GM23248 (cell line): ENCODE results near the gene FRRS1L. TPM values are rescaled to one million over a fixed set of nuclear protein-coding genes. Genes with fewer than 3 reads are reported as not detected.

ENCODE experiments used
- DNase-seq: peaks from one replicate; pipeline ENCODE4 v3.0.0-alpha.2; 2015
- H2AFZ ChIP-seq: fragments of 200-600 bp; sonication (generic); 2 replicates; pipeline ENCODE4 v1.6.1; 2016; ENCODE audit warnings: antibody characterized with exemption
- H3F3A ChIP-seq: fragments of 200-600 bp; sonication (generic); 2 replicates; pipeline ENCODE4 v1.6.1; 2016; ENCODE audit warnings: mild to moderate bottlenecking, antibody characterized with exemption, mixed run types; ENCODE audit not compliant: insufficient read depth
- H3K27ac ChIP-seq: fragments of 200-600 bp; sonication (generic); 2 replicates; pipeline ENCODE4 v1.5.1; 2016; ENCODE audit warnings: mild to moderate bottlenecking
- H3K27me3 ChIP-seq: fragments of 200-600 bp; sonication (generic); replicated peaks from 2 replicates; pipeline ENCODE4 v1.6.1; 2016; ENCODE audit warnings: mild to moderate bottlenecking; ENCODE audit not compliant: insufficient read depth
- H3K36me3 ChIP-seq: fragments of 200-600 bp; sonication (generic); 2 replicates; pipeline ENCODE4 v1.6.1; 2016; ENCODE audit warnings: low read depth, mild to moderate bottlenecking
- H3K4me1 ChIP-seq: fragments of 200-600 bp; sonication (generic); 2 replicates; pipeline ENCODE4 v1.6.1; 2016; ENCODE audit warnings: mild to moderate bottlenecking; ENCODE audit not compliant: insufficient read depth
- H3K4me2 ChIP-seq: fragments of 200-600 bp; sonication (generic); one replicate; pipeline ENCODE4 v1.6.1; 2016; ENCODE audit warnings: mild to moderate bottlenecking; ENCODE audit not compliant: unreplicated experiment
- H3K4me3 ChIP-seq: fragments of 200-600 bp; sonication (generic); 2 replicates; pipeline ENCODE4 v1.5.1; 2016; ENCODE audit warnings: mild to moderate bottlenecking
- H3K79me2 ChIP-seq: fragments of 200-600 bp; sonication (generic); 2 replicates; pipeline ENCODE4 v1.6.1; 2016; ENCODE audit warnings: mild to moderate bottlenecking; ENCODE audit not compliant: insufficient read depth
- H3K9ac ChIP-seq: fragments of 200-600 bp; sonication (generic); 2 replicates; pipeline ENCODE4 v1.6.1; 2016; ENCODE audit warnings: mild to moderate bottlenecking
- H3K9me2 ChIP-seq: fragments of 200-600 bp; sonication (generic); 2 replicates; pipeline ENCODE4 v1.6.1; 2016; ENCODE audit warnings: mixed run types, mild to moderate bottlenecking, moderate library complexity; ENCODE audit not compliant: insufficient read depth
- H3K9me3 ChIP-seq: fragments of 200-600 bp; sonication (generic); one replicate; pipeline ENCODE4 v1.6.1; 2017; ENCODE audit warnings: low read depth
- H4K20me1 ChIP-seq: fragments of 200-600 bp; sonication (generic); 2 replicates; pipeline ENCODE4 v1.6.0; 2016; ENCODE audit not compliant: insufficient read depth
- EZH2 ChIP-seq: fragments of 200-600 bp; sonication (generic); IDR thresholded peaks from 2 replicates; pipeline ENCODE4 v1.6.1; 2018; ENCODE audit warnings: antibody characterized with exemption, mild to moderate bottlenecking; ENCODE audit not compliant: insufficient read depth, poor library complexity, severe bottlenecking
- EZH2phosphoT487 ChIP-seq: fragments of 200-600 bp; sonication (generic); IDR thresholded peaks from 2 replicates; pipeline ENCODE4 v1.6.1; 2018; ENCODE audit warnings: antibody characterized with exemption, moderate library complexity, mild to moderate bottlenecking, low read depth; ENCODE audit not compliant: insufficient read depth
- WGBS, 2 experiments: methylation state at CpG; one replicate each; pipeline ENCODE4 v1.1.6; 2015 to 2017; ENCODE audit warnings: low lambda C conversion rate in 2 of 2, low coverage in 1 of 2; ENCODE audit errors: missing lambda C conversion rate in 2 of 2; 5-methylcytosine and 5-hydroxymethylcytosine counted together
- in situ Hi-C: fragments of 300-500 bp; cut with MboI; formaldehyde crosslinking; loops from 2 replicates; pipeline ENCODE4 v1.15.0; 2020
- polyA plus RNA-seq: library from polyadenylated mRNA; unstranded; fragments of >200 nt; fragmentation: Nextera tagmentation; extraction: Ambion mirVana; gene quantifications from 2 replicates; pipeline ENCODE4 v1.2.1, GENCODE V29; 2016
- total RNA-seq: library from RNA; depleted of rRNA; stranded (reverse); fragments of >200 nt; shearing (Covaris generic); gene quantifications from 2 replicates; pipeline ENCODE4 v1.2.3, GENCODE V29; 2014

The FRRS1L gene
- total and polyA plus RNA-seq, 2 experiments from 2014 or later = not detected

- no peak overlapping the region for H3K27ac ChIP-seq
- TF ChIP-seq EZH2 (no peak), EZH2phosphoT487 (no peak)
- H3K79me2 ChIP-seq = no peaks in the 10 kb centered on the region
- 71 to 83% methylated on average over 6 of the region's 6 CpGs for WGBS, 2 experiments
- no peak for DNase-seq
- H3K4me3 ChIP-seq = no peak overlapping the region
- no peaks in the 10 kb centered on the region for H3K9me3 ChIP-seq
- no peak overlapping the region for H3K9ac ChIP-seq
- H3F3A ChIP-seq = no peaks in the 10 kb centered on the region
- H4K20me1 ChIP-seq = no peaks in the 10 kb centered on the region
- no peaks in the 10 kb centered on the region for H3K9me2 ChIP-seq
- H3K4me1 ChIP-seq = no peaks in the 10 kb centered on the region
- in situ Hi-C loops = no loop called here
- H3K36me3 ChIP-seq = no peaks in the 10 kb centered on the region
- no peak overlapping the region for H3K4me2 ChIP-seq
- no peak overlapping the region for H2AFZ ChIP-seq
- H3K27me3 ChIP-seq = peaks cover 22% of the 10 kb centered on the region
Measured at GRCh38 chr9:109145051-109145450, 22.0 kb downstream of the FRRS1L start.

DNA sequence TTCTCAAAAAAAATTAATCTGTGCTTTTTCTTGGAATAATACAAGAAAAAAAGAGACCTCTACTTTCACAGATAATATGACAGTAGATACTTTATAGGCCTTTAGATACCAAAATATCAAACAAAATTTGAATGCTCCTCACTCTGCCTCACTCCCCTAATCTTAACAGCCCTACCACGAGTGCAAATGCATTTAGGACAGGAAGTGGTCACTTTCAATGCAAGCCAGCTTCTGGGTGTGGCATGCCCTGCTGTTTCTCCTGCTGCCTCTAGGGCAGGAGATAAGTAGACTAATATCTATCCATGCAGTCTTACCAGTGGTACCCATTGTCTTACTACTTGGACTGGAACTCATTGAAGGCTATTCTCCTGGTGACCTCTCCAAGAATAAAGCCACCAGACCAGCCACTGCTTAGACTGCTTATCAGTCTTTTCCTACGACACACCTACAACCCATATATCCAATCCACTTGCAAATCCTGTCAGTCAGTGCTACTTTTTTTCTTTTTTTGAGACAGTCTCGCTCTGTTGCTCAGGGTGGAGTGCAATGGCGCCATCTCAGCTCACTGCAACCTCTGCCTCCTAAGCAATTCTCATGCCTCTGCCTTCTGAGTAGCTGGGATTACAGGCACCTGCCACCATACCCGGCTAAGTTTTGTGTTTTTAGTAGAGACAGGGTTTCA lies 23.0 kb downstream of the FRRS1L start:
- peak overlapping the region; percentile 41; the same call in 1 of the 2 replicates for H2AFZ ChIP-seq
- no peak overlapping the region for H3K4me2 ChIP-seq
- H3K4me1 ChIP-seq = no peaks in the 10 kb centered on the region
- H3K27ac ChIP-seq = no peak overlapping the region
- no peak for TF ChIP-seq EZH2
- TF ChIP-seq EZH2phosphoT487 = no peak
- in situ Hi-C loops = no loop called here
- H3K9ac ChIP-seq = no peak overlapping the region
- no peaks in the 10 kb centered on the region for H3K9me3 ChIP-seq
- no peaks in the 10 kb centered on the region for H3K36me3 ChIP-seq
- WGBS, 2 experiments = 61 to 67% methylated on average over 5 of the region's 5 CpGs
- H3F3A ChIP-seq = no peaks in the 10 kb centered on the region
- no peaks in the 10 kb centered on the region for H3K9me2 ChIP-seq
- DNase-seq = peak; percentile 50
- H3K27me3 ChIP-seq = peaks cover 21% of the 10 kb centered on the region
- H4K20me1 ChIP-seq = no peaks in the 10 kb centered on the region
- H3K79me2 ChIP-seq = no peaks in the 10 kb centered on the region
- H3K4me3 ChIP-seq = no peak overlapping the region

DNA sequence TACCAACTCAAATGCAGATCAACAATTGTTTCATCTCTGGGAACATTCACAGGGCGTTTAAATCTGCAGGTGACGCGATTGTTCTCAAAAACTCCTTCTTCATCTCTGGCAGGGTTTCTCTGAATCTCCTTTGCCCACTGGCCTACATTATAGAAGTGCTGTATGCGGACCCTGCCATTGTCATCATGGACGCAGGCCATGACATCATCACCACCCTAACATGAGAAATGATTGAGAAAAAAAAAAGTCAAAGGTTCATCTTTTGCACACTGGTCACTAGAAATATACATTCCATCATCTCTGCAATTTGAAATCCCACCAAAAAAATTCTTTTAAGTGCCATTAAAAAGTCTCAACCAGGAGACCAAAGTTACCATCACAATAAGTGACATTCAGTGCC lies 25.7 kb downstream of the FRRS1L start:
- no peaks in the 10 kb centered on the region for H3K9me3 ChIP-seq
- no peaks in the 10 kb centered on the region for H3K4me1 ChIP-seq
- TF ChIP-seq EZH2 = no peak
- TF ChIP-seq EZH2phosphoT487 = no peak
- H3K4me2 ChIP-seq = no peak overlapping the region
- no peak for DNase-seq
- no peaks in the 10 kb centered on the region for H3K9me2 ChIP-seq
- no peak overlapping the region for H3K4me3 ChIP-seq
- H3K79me2 ChIP-seq = no peaks in the 10 kb centered on the region
- no peaks in the 10 kb centered on the region for H3K36me3 ChIP-seq
- in situ Hi-C loops = no loop called here
- WGBS, 2 experiments = 83 to 88% methylated on average over 5 of the region's 5 CpGs
- H3K27ac ChIP-seq = no peak overlapping the region
- H3K9ac ChIP-seq = no peak overlapping the region
- H4K20me1 ChIP-seq = no peaks in the 10 kb centered on the region
- H3F3A ChIP-seq = no peaks in the 10 kb centered on the region
- H2AFZ ChIP-seq = no peak overlapping the region
- H3K27me3 ChIP-seq = no peaks in the 10 kb centered on the region

DNA sequence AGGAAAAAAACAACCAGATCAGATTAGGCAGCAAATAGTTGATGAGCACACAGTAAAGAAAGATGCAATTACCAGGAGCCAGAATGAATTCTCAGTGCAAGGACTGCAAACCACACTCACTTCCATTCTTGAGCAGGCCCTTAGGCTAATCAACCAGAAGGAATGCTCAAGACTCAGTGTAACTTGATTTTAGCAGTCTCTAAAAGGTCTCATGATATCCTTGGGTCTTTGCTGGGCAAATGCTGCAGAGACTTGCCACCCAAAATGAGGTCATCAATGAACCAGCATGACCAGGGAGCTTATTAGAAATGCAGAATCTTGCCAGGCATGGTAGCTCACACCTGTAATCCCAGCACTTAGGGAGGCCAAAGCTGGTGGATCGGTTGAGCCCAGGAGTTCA lies 27.2 kb downstream of the FRRS1L start:
- Histone ChIP-seq H3F3A (no peaks in the 10 kb centered on the region), H3K27ac (no peak overlapping the region), H3K27me3 (no peaks in the 10 kb centered on the region), H3K9ac (no peak overlapping the region), H3K79me2 (no peaks in the 10 kb centered on the region), H4K20me1 (no peaks in the 10 kb centered on the region), H3K4me3 (no peak overlapping the region), H3K9me3 (no peaks in the 10 kb centered on the region), H3K4me1 (no peaks in the 10 kb centered on the region), H2AFZ (no peak overlapping the region), H3K9me2 (no peaks in the 10 kb centered on the region), H3K4me2 (no peak overlapping the region), H3K36me3 (no peaks in the 10 kb centered on the region)
- TF ChIP-seq EZH2 (no peak), EZH2phosphoT487 (no peak)
- WGBS, 2 experiments = 100% methylated on average over 1 of the region's 1 CpG
- in situ Hi-C loops = no loop called here
- no peak for DNase-seq

DNA sequence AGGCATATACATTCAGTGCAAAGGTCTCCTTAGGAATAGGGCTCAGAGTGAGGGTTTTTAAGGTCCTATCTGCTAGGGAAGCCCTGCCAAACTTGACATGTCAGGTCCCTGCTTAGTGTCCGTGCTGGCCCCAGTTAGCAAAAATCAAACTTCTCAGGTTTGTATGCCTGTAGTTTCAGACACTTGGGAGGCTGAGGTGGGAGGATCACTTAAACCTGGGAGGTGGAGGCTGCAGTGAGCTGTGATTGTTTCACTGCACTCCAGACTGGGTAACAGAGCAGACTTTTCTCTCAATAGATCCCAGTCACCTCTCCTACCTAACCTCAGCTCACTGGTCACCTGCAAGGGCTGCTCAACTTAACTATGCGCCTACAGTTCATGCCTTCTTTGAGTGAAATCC lies 28.6 kb downstream of the FRRS1L start:
- Histone ChIP-seq H3K27me3 (no peaks in the 10 kb centered on the region), H3K4me3 (no peak overlapping the region), H3K9ac (no peak overlapping the region), H3K4me2 (no peak overlapping the region), H4K20me1 (no peaks in the 10 kb centered on the region), H3K79me2 (no peaks in the 10 kb centered on the region), H3K36me3 (no peaks in the 10 kb centered on the region), H3K9me3 (no peaks in the 10 kb centered on the region), H2AFZ (no peak overlapping the region), H3K9me2 (no peaks in the 10 kb centered on the region), H3K27ac (no peak overlapping the region), H3F3A (no peaks in the 10 kb centered on the region), H3K4me1 (no peaks in the 10 kb centered on the region)
- 78 to 79% methylated on average over 2 of the region's 2 CpGs for WGBS, 2 experiments
- in situ Hi-C loops = no loop called here
- DNase-seq = no peak
- no peak for TF ChIP-seq EZH2
- TF ChIP-seq EZH2phosphoT487 = no peak
